H1 (cell line): ENCODE data around the gene TOMM7. TPM values are rescaled to one million over a fixed set of nuclear protein-coding genes. Genes with fewer than 3 reads are reported as not detected.

Experiments used
- BCL11A ChIP-seq, 2 experiments: IDR thresholded peaks; one replicate each; pipeline ENCODE4 v1.6.1; 2011; ENCODE audit warnings: low read depth in 2 of 2, low read length in 2 of 2, mild to moderate bottlenecking in 2 of 2
- CREB1 ChIP-seq: IDR thresholded peaks from 2 replicates; pipeline ENCODE4 v1.6.1; 2012; ENCODE audit warnings: inconsistent platforms
- CTBP2 ChIP-seq: IDR thresholded peaks from 2 replicates; pipeline ENCODE4 v1.7.0; 2011; ENCODE audit warnings: borderline replicate concordance, mild to moderate bottlenecking, moderate library complexity, mixed read lengths, low read length; ENCODE audit not compliant: insufficient read depth, insufficient read length
- HDAC2 ChIP-seq, 2 experiments: fragments of 300-600 bp in 1 of 2; sonication (generic) in 1 of 2; IDR thresholded peaks; 2 replicates each; pipeline ENCODE4 v1.6.1; 2011 to 2012; ENCODE audit warnings: low read depth in 2 of 2, low read length in 2 of 2, mild to moderate bottlenecking in 2 of 2, moderate library complexity in 2 of 2, borderline replicate concordance in 1 of 2, inconsistent platforms in 1 of 2
- KDM4A ChIP-seq: IDR thresholded peaks from one replicate; pipeline ENCODE4 v1.7.1; 2012; ENCODE audit warnings: low read depth, mild to moderate bottlenecking, moderate library complexity, low read length, inconsistent platforms; ENCODE audit not compliant: severe bottlenecking
- KDM5A ChIP-seq: fragments of 200-600 bp; IDR thresholded peaks from 2 replicates; pipeline ENCODE4 v1.7.1; 2012; ENCODE audit warnings: mild to moderate bottlenecking, low read length, inconsistent platforms, mixed read lengths
- SIN3A ChIP-seq, 2 experiments: IDR thresholded peaks in 1 of 2; conservative IDR thresholded peaks in 1 of 2; 2 replicates each; pipeline ENCODE4 v1.6.1; 2011 to 2012; ENCODE audit warnings: low read length in 2 of 2, improper control_type of control experiment in 1 of 2, low read depth in 1 of 2, mild to moderate bottlenecking in 1 of 2
- SIX5 ChIP-seq: IDR thresholded peaks from 2 replicates; pipeline ENCODE4 v1.6.1; 2011; ENCODE audit warnings: mild to moderate bottlenecking, low read depth, low read length
- YY1 ChIP-seq: IDR thresholded peaks from 2 replicates; pipeline ENCODE4 v1.6.1; 2011; ENCODE audit warnings: low read depth, mild to moderate bottlenecking, low read length
- polyA plus RNA-seq, 7 experiments: library from polyadenylated mRNA; depleted of rRNA in 3 of 7; stranded (reverse) in 5 of 7; unstranded in 2 of 7; fragments of >200 nt in 5 of 7; fragments of 200-250 nt in 2 of 7; gene quantifications; 1 replicate in 5 of 7; 2 replicates in 1 of 7; 4 replicates in 1 of 7; pipeline versions ENCODE4 v1.2.1 to v1.2.3, GENCODE V29; 2011 to 2013; ENCODE audit warnings: missing spikeins in 2 of 7, mixed read lengths in 2 of 7
- total RNA-seq: library from RNA; stranded (reverse); fragmentation: NEBNext Ultra II Directional; extraction: Animal tissue kit (Norgen Biotek cat#: 25700); gene quantifications from 2 replicates; pipeline ENCODE4 v1.2.1, GENCODE V29; 2021
- TF ChIP-seq, protein P1 (sequence below): fragments of 300-600 bp; sonication (generic); IDR thresholded peaks from 2 replicates; pipeline ENCODE4 v1.7.1; 2012; ENCODE audit warnings: low read length, moderate library complexity, mild to moderate bottlenecking, inconsistent platforms; ENCODE audit not compliant: insufficient replicate concordance

TOMM7 gene
- total and polyA plus RNA-seq, 2 of the 8 experiments (the other 6 are each of a cell fraction or from before 2014, with no cell fraction given): 389 to 508 TPM

DNA sequence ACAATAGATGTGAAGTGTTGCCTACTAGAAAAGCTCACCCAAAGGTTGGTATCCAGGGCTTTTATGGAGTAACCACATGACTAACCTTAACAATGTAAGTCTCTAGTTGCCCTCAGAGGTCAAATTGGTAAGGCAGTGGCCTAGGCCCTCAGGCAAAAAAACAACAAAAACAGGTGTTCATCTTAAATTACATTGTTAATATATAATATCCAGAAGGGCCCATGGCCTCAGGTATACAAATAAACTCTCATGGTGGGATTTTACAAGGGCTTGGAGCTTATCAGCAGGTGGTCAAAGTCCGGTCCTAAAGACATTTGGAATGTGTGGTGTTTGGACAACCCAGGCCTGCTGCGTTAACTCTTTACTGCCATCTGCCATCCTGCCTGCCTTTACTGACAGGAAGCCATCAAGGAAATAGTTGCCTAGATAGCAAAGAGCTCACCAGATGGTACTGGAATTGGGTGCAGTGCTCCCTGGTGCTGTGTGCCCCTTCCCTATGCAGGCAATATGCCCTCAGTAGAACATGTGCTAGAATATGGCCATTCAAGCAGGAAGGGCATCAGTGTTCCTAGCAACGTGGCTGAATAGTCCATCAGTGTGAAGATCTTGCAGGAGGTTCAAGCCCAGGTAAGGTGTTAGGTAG is 36.2 kb downstream of the TOMM7 start (continued):
- TF ChIP-seq, protein P1, sequence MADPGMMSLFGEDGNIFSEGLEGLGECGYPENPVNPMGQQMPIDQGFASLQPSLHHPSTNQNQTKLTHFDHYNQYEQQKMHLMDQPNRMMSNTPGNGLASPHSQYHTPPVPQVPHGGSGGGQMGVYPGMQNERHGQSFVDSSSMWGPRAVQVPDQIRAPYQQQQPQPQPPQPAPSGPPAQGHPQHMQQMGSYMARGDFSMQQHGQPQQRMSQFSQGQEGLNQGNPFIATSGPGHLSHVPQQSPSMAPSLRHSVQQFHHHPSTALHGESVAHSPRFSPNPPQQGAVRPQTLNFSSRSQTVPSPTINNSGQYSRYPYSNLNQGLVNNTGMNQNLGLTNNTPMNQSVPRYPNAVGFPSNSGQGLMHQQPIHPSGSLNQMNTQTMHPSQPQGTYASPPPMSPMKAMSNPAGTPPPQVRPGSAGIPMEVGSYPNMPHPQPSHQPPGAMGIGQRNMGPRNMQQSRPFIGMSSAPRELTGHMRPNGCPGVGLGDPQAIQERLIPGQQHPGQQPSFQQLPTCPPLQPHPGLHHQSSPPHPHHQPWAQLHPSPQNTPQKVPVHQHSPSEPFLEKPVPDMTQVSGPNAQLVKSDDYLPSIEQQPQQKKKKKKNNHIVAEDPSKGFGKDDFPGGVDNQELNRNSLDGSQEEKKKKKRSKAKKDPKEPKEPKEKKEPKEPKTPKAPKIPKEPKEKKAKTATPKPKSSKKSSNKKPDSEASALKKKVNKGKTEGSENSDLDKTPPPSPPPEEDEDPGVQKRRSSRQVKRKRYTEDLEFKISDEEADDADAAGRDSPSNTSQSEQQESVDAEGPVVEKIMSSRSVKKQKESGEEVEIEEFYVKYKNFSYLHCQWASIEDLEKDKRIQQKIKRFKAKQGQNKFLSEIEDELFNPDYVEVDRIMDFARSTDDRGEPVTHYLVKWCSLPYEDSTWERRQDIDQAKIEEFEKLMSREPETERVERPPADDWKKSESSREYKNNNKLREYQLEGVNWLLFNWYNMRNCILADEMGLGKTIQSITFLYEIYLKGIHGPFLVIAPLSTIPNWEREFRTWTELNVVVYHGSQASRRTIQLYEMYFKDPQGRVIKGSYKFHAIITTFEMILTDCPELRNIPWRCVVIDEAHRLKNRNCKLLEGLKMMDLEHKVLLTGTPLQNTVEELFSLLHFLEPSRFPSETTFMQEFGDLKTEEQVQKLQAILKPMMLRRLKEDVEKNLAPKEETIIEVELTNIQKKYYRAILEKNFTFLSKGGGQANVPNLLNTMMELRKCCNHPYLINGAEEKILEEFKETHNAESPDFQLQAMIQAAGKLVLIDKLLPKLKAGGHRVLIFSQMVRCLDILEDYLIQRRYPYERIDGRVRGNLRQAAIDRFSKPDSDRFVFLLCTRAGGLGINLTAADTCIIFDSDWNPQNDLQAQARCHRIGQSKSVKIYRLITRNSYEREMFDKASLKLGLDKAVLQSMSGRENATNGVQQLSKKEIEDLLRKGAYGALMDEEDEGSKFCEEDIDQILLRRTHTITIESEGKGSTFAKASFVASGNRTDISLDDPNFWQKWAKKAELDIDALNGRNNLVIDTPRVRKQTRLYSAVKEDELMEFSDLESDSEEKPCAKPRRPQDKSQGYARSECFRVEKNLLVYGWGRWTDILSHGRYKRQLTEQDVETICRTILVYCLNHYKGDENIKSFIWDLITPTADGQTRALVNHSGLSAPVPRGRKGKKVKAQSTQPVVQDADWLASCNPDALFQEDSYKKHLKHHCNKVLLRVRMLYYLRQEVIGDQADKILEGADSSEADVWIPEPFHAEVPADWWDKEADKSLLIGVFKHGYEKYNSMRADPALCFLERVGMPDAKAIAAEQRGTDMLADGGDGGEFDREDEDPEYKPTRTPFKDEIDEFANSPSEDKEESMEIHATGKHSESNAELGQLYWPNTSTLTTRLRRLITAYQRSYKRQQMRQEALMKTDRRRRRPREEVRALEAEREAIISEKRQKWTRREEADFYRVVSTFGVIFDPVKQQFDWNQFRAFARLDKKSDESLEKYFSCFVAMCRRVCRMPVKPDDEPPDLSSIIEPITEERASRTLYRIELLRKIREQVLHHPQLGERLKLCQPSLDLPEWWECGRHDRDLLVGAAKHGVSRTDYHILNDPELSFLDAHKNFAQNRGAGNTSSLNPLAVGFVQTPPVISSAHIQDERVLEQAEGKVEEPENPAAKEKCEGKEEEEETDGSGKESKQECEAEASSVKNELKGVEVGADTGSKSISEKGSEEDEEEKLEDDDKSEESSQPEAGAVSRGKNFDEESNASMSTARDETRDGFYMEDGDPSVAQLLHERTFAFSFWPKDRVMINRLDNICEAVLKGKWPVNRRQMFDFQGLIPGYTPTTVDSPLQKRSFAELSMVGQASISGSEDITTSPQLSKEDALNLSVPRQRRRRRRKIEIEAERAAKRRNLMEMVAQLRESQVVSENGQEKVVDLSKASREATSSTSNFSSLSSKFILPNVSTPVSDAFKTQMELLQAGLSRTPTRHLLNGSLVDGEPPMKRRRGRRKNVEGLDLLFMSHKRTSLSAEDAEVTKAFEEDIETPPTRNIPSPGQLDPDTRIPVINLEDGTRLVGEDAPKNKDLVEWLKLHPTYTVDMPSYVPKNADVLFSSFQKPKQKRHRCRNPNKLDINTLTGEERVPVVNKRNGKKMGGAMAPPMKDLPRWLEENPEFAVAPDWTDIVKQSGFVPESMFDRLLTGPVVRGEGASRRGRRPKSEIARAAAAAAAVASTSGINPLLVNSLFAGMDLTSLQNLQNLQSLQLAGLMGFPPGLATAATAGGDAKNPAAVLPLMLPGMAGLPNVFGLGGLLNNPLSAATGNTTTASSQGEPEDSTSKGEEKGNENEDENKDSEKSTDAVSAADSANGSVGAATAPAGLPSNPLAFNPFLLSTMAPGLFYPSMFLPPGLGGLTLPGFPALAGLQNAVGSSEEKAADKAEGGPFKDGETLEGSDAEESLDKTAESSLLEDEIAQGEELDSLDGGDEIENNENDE: no peak
- TF ChIP-seq HDAC2 (IDR thresholded peaks at IDR 0.05; ENCODE audit: borderline replicate concordance in 1 of 2, low read depth in 2 of 2, low read length in 2 of 2) (no peak), SIX5 (no peak), KDM4A (no peak), KDM5A (no peak), BCL11A (IDR thresholded peaks at IDR 0.05; ENCODE audit: low read depth in 2 of 2, low read length in 2 of 2) (no peak), SIN3A (conservative IDR thresholded peaks at IDR 0.05 in 1 of 2, IDR thresholded peaks at IDR 0.05 in 1 of 2; ENCODE audit: low read depth in 1 of 2, low read length in 2 of 2) (no peak), YY1 (no peak), CTBP2 (no peak), CREB1 (no peak)
